Activated T-cell treated with anti-CD3 and anti-CD28 coated beads for 24 hours (primary cell): Measurements from ENCODE around the gene CC2D1A.

Experiments used
- DNase-seq: peaks from one replicate; pipeline ENCODE4 v3.0.0-alpha.2; 2020; ENCODE audit warnings: low read depth

Gene CC2D1A

GRCh38 chr19:13905634-13906520 is at the start of gene CC2D1A, which contains the start of gene BRME1:
CC2D1A (plus strand) TSS chr19:13906201; CDS start chr19:13906442, 241 bp downstream.
BRME1 (minus strand) TSS chr19:13906117; CDS start chr19:13904892, 1,225 bp downstream.
- DNase-seq = peak; percentile 95

GRCh38 chr19:13856497-13856896 is 49.5 kb upstream of the CC2D1A start:
- DNase-seq = no peak

GRCh38 chr19:13859361-13859880 is 46.6 kb upstream of the CC2D1A start:
- no peak for DNase-seq

- no peak for DNase-seq
Measured at GRCh38 chr19:13860679-13861391, 45.2 kb upstream of the CC2D1A start.

GRCh38 chr19:13861392-13861713 is 44.6 kb upstream of the CC2D1A start:
- DNase-seq = no peak

- peak; percentile 84 for DNase-seq
Measured at GRCh38 chr19:13861714-13862531, 44.1 kb upstream of the CC2D1A start.

GRCh38 chr19:13864046-13864666 is 41.8 kb upstream of the CC2D1A start:
- no peak for DNase-seq

GRCh38 chr19:13864667-13865570 is 41.1 kb upstream of the CC2D1A start:
- DNase-seq = no peak

- DNase-seq = no peak
Measured at GRCh38 chr19:13865571-13866462, 40.2 kb upstream of the CC2D1A start.

GRCh38 chr19:13866463-13867046 is 39.4 kb upstream of the CC2D1A start:
- DNase-seq = no peak

- DNase-seq = no peak
Measured at GRCh38 chr19:13868663-13869062, 37.3 kb upstream of the CC2D1A start.

- DNase-seq = no peak
Measured at GRCh38 chr19:13869281-13869680, 36.7 kb upstream of the CC2D1A start.

GRCh38 chr19:13870873-13871272 is 35.1 kb upstream of the CC2D1A start:
- no peak for DNase-seq

GRCh38 chr19:13872339-13872694 is 33.7 kb upstream of the CC2D1A start:
- DNase-seq = no peak

- no peak for DNase-seq
Measured at GRCh38 chr19:13872695-13873389, 33.2 kb upstream of the CC2D1A start.

GRCh38 chr19:13873834-13874515 is 32.0 kb upstream of the CC2D1A start:
- no peak for DNase-seq

GRCh38 chr19:13875824-13876223 is 30.2 kb upstream of the CC2D1A start:
- DNase-seq = no peak

GRCh38 chr19:13876834-13877233 is 29.2 kb upstream of the CC2D1A start, which contains the start of gene NANOS3:
NANOS3 (plus strand) TSS chr19:13877134; CDS start chr19:13877249, 115 bp downstream.
- DNase-seq = no peak
